ENCODE results near the gene ERC1.

- no peak for TF ChIP-seq POLR2A (IDR thresholded peaks at IDR 0.05; ENCODE audit: low read length)
- TF ChIP-seq GATA1 (IDR thresholded peaks at IDR 0.05; ENCODE audit: low read depth, low read length): no peak
These were observed 465.9 kb downstream of the ERC1 start for GRCh38 chr12:1456885-1457284.
